IMR-90 (cell line): ENCODE measurements around the gene MMP20. TPM values are rescaled to one million over a fixed set of nuclear protein-coding genes. Genes with fewer than 3 reads are reported as not detected.

ENCODE experiments used
- ATAC-seq: fragments of 200-7000 bp; cut with Tn5 transposase; 2 replicates; pipeline ENCODE4 v1.9.1; 2020; ENCODE audit warnings: low read depth, mild to moderate bottlenecking, moderate library complexity
- BruUV-seq: library from RNA; stranded (reverse); fragments of 400-500 nt; replicated peaks from 2 replicates; lab custom pipeline; 2021; lab: Mats Ljungman, UMichigan
- CTCF ChIA-PET: fragments of 300-600 bp; formaldehyde crosslinking; extraction: SDS; loops from one replicate; lab custom pipeline; 2021; ENCODE audit warnings: antibody characterized with exemption; lab: Yijun Ruan, JAX
- POLR2A ChIA-PET: fragments of 300-600 bp; sonication (Branson Sonifier 250); formaldehyde crosslinking; loops from one replicate; lab custom pipeline; 2022; ENCODE audit warnings: antibody characterized with exemption; ENCODE audit not compliant: unreplicated experiment; lab: Charles Lee
- DNase-seq: peaks from one replicate; pipeline ENCODE4 v3.0.0; 2013
- H2AFZ ChIP-seq: replicated peaks from 2 replicates; pipeline ENCODE3; 2013; ENCODE audit warnings: low read length, mild to moderate bottlenecking; ENCODE audit not compliant: poor library complexity
- H2AK5ac ChIP-seq: 2 replicates; pipeline ENCODE4 v1.6.1; 2013; ENCODE audit warnings: low read depth, low read length, inconsistent platforms
- H2AK9ac ChIP-seq: replicated peaks from 2 replicates; pipeline ENCODE3; 2013; ENCODE audit warnings: mild to moderate bottlenecking, low read depth, low read length, moderate library complexity; ENCODE audit not compliant: poor library complexity
- H2BK120ac ChIP-seq: 2 replicates; pipeline ENCODE4 v1.6.1; 2013; ENCODE audit warnings: low read depth, low read length, inconsistent platforms
- H2BK15ac ChIP-seq: 3 replicates; pipeline ENCODE4 v1.6.1; 2013; ENCODE audit warnings: low read depth, low read length, inconsistent platforms
- H2BK20ac ChIP-seq: 2 replicates; pipeline ENCODE4 v1.6.1; 2013; ENCODE audit warnings: low read depth, mild to moderate bottlenecking, inconsistent platforms, low read length, moderate library complexity
- H2BK5ac ChIP-seq: 2 replicates; pipeline ENCODE4 v1.6.1; 2013; ENCODE audit warnings: mild to moderate bottlenecking, low read depth, low read length, inconsistent platforms; ENCODE audit not compliant: poor library complexity, severe bottlenecking
- H3K14ac ChIP-seq: replicated peaks from 2 replicates; pipeline ENCODE4 v1.6.1; 2013; ENCODE audit warnings: low read depth, low read length, inconsistent platforms
- H3K18ac ChIP-seq: 2 replicates; pipeline ENCODE4 v1.6.1; 2013; ENCODE audit warnings: low read depth, low read length, control low read depth
- H3K23ac ChIP-seq: 2 replicates; pipeline ENCODE4 v1.6.1; 2013; ENCODE audit warnings: low read depth, low read length, inconsistent platforms
- H3K27ac ChIP-seq: 2 replicates; pipeline ENCODE4 v1.5.1; 2013; ENCODE audit warnings: mild to moderate bottlenecking, control low read depth, low read length; ENCODE audit not compliant: insufficient read depth
- H3K27me3 ChIP-seq: 2 replicates; pipeline ENCODE4 v1.6.1; 2013; ENCODE audit warnings: low read length; ENCODE audit not compliant: control insufficient read depth, insufficient read depth
- H3K36me3 ChIP-seq: 2 replicates; pipeline ENCODE4 v1.6.1; 2013; ENCODE audit warnings: low read length, mixed read lengths; ENCODE audit not compliant: control insufficient read depth, insufficient read depth
- H3K4ac ChIP-seq: 2 replicates; pipeline ENCODE4 v1.6.1; 2013; ENCODE audit warnings: low read depth, low read length, inconsistent platforms
- H3K4me1 ChIP-seq: 2 replicates; pipeline ENCODE4 v1.6.1; 2013; ENCODE audit warnings: low read length, mixed read lengths; ENCODE audit not compliant: control insufficient read depth, insufficient read depth
- H3K4me2 ChIP-seq: 2 replicates; pipeline ENCODE4 v1.6.1; 2013; ENCODE audit warnings: low read depth, mild to moderate bottlenecking, control low read depth, low read length, moderate library complexity
- H3K4me3 ChIP-seq: 2 replicates; pipeline ENCODE4 v1.5.1; 2013; ENCODE audit warnings: low read depth, mild to moderate bottlenecking, control low read depth, low read length, moderate library complexity; ENCODE audit not compliant: insufficient read depth
- H3K56ac ChIP-seq: 2 replicates; pipeline ENCODE4 v1.6.1; 2013; ENCODE audit warnings: low read length, inconsistent platforms; ENCODE audit not compliant: insufficient read depth; ENCODE audit errors: extremely low read depth
- H3K79me1 ChIP-seq, 2 experiments: 2 replicates each; pipeline ENCODE4 v1.6.1; 2013; ENCODE audit warnings: low read length in 2 of 2, inconsistent platforms in 1 of 2, low read depth in 1 of 2
- H3K9ac ChIP-seq: 2 replicates; pipeline ENCODE4 v1.6.1; 2013; ENCODE audit warnings: low read depth, low read length, control low read depth
- H3K9me1 ChIP-seq: 2 replicates; pipeline ENCODE4 v1.6.1; 2013; ENCODE audit warnings: low read length, inconsistent platforms; ENCODE audit not compliant: insufficient read depth
- H3K9me3 ChIP-seq: 2 replicates; pipeline ENCODE4 v1.6.1; 2013; ENCODE audit warnings: low read length; ENCODE audit not compliant: control insufficient read depth, insufficient read depth
- H4K20me1 ChIP-seq: 2 replicates; pipeline ENCODE4 v1.6.1; 2013; ENCODE audit warnings: low read length, inconsistent platforms; ENCODE audit not compliant: insufficient read depth
- H4K5ac ChIP-seq: 2 replicates; pipeline ENCODE4 v1.6.1; 2013; ENCODE audit warnings: mild to moderate bottlenecking, low read depth, low read length, control low read depth
- H4K8ac ChIP-seq, 2 experiments: 2 replicates each; pipeline ENCODE4 v1.6.1; 2013; ENCODE audit warnings: low read depth in 2 of 2, low read length in 2 of 2, control low read depth in 1 of 2, inconsistent platforms in 1 of 2
- H4K91ac ChIP-seq: 2 replicates; pipeline ENCODE4 v1.6.1; 2013; ENCODE audit warnings: low read depth, low read length, inconsistent platforms; ENCODE audit not compliant: insufficient read depth
- CTCF ChIP-seq: conservative IDR thresholded peaks from 2 replicates; pipeline ENCODE4 v1.5.1; 2012; ENCODE audit warnings: mild to moderate bottlenecking, low read depth, low read length, improper control_type of control experiment
- ELK1 ChIP-seq: fragments of 150-350 bp; IDR thresholded peaks from 2 replicates; pipeline ENCODE4 v1.6.1; 2016; ENCODE audit warnings: low read depth, mild to moderate bottlenecking, low read length, moderate library complexity, borderline replicate concordance
- FOS ChIP-seq: fragments of 150-350 bp; IDR thresholded peaks from 2 replicates; pipeline ENCODE4 v1.6.1; 2016; ENCODE audit warnings: low read depth, low read length
- MAFK ChIP-seq: IDR thresholded peaks from 2 replicates; pipeline ENCODE4 v1.6.1; 2012; ENCODE audit warnings: low read depth, low read length, improper control_type of control experiment
- MXI1 ChIP-seq: IDR thresholded peaks from 2 replicates; pipeline ENCODE4 v1.6.1; 2012; ENCODE audit warnings: low read depth, mild to moderate bottlenecking, low read length, moderate library complexity, borderline replicate concordance
- POLR2A ChIP-seq: IDR thresholded peaks from 2 replicates; pipeline ENCODE4 v1.6.1; 2012; ENCODE audit warnings: mild to moderate bottlenecking, low read depth, low read length
- SMC3 ChIP-seq: fragments of 150-350 bp; IDR thresholded peaks from 2 replicates; pipeline ENCODE4 v1.6.1; 2016; ENCODE audit warnings: low read depth, mild to moderate bottlenecking, antibody characterized with exemption, low read length, moderate library complexity
- USF2 ChIP-seq: fragments of 150-350 bp; IDR thresholded peaks from 2 replicates; pipeline ENCODE4 v1.6.1; 2017; ENCODE audit warnings: mild to moderate bottlenecking, antibody characterized with exemption, low read length, low read depth
- dilution Hi-C: fragments of 300-500 bp; cut with HindIII; formaldehyde crosslinking; loops from one replicate; pipeline ENCODE4 v1.14.3; 2018; ENCODE audit warnings: low sequenced_read_pairs; ENCODE audit not compliant: unreplicated experiment
- in situ Hi-C: fragments of 300-500 bp; cut with MboI; formaldehyde crosslinking; loops from 3 replicates; pipeline ENCODE4 v1.14.3; 2019; ENCODE audit warnings: low sequenced_read_pairs, inconsistent platforms, mixed read lengths
- intact Hi-C: fragments of 100-400 bp; cut with micrococcal nuclease; formaldehyde crosslinking; loops from 2 replicates; pipeline ENCODE4 v1.10.0; 2022
- polyA plus RNA-seq, 3 experiments: library from polyadenylated mRNA; depleted of rRNA; stranded (reverse); fragments of >200 nt; gene quantifications; 2 replicates each; pipeline ENCODE4 v1.2.3, GENCODE V29; 2012; ENCODE audit warnings: low replicate concordance in 1 of 3
- total RNA-seq: library from RNA; depleted of rRNA; stranded (reverse); fragments of >200 nt; gene quantifications from 2 replicates; pipeline ENCODE4 v1.2.3, GENCODE V29; 2012

The MMP20 gene
- total and polyA plus RNA-seq, 2 of the 4 experiments (the other 2 are of a cell fraction) = not detected

DNA sequence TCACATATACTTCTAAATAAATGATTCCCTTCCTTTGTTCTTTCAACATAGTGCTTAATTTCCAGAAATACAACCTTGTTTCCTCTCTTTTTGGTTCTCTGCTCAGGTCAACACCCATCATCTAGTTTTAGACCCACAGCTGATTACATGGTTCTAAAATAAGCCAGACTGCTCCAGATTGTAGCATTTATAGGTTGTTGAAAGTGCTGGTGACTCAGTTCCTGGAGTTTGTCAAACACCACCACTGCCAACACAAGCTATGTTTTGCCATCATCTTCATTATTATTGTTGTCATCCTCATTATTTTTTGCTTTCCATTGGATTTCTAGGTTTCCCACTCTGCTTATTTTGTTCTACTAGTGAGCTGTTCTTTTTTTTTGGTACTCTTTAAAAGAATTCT lies 22.3 kb upstream of the MMP20 start:
- Histone ChIP-seq H4K5ac (no peak overlapping the region), H3K18ac (no peak overlapping the region), H3K4me2 (no peak overlapping the region), H2BK15ac (no peak overlapping the region), H2BK5ac (no peak overlapping the region), H2BK120ac (no peak overlapping the region), H4K8ac (no peak overlapping the region), H2AFZ (no peak overlapping the region), H3K36me3 (no peaks in the 10 kb centered on the region), H2AK9ac (no peak overlapping the region), H3K23ac (no peak overlapping the region), H3K14ac (no peak overlapping the region), H3K27me3 (no peaks in the 10 kb centered on the region), H3K9me1 (no peaks in the 10 kb centered on the region), H3K9ac (no peak overlapping the region), H4K91ac (no peak overlapping the region), H3K4me3 (no peak overlapping the region), H3K27ac (no peak overlapping the region), H2AK5ac (no peak overlapping the region), H3K4ac (no peak overlapping the region), H4K20me1 (no peaks in the 10 kb centered on the region), H3K4me1 (no peaks in the 10 kb centered on the region), H3K56ac (no peak overlapping the region), H3K79me1 (no peaks in the 10 kb centered on the region), H2BK20ac (no peak overlapping the region), H3K9me3 (no peaks in the 10 kb centered on the region)
- intact Hi-C loops (no loop called here), in situ Hi-C loops (no loop called here), dilution Hi-C loops (no loop called here)
- DNase-seq (peak; percentile 6), ATAC-seq (no peak)
- ChIA-PET CTCF (no interaction called here), POLR2A (no interaction called here)
- no peak for TF ChIP-seq MAFK
- TF ChIP-seq SMC3 = no peak
- TF ChIP-seq POLR2A = no peak
- TF ChIP-seq MXI1 = no peak
- no peak for TF ChIP-seq CTCF
- TF ChIP-seq FOS = no peak
- TF ChIP-seq USF2 = no peak
- no peak for TF ChIP-seq ELK1
- no TSS peak for BruUV-seq
